ENCODE measurements around the gene NACA2.

The NACA2 gene

DNA sequence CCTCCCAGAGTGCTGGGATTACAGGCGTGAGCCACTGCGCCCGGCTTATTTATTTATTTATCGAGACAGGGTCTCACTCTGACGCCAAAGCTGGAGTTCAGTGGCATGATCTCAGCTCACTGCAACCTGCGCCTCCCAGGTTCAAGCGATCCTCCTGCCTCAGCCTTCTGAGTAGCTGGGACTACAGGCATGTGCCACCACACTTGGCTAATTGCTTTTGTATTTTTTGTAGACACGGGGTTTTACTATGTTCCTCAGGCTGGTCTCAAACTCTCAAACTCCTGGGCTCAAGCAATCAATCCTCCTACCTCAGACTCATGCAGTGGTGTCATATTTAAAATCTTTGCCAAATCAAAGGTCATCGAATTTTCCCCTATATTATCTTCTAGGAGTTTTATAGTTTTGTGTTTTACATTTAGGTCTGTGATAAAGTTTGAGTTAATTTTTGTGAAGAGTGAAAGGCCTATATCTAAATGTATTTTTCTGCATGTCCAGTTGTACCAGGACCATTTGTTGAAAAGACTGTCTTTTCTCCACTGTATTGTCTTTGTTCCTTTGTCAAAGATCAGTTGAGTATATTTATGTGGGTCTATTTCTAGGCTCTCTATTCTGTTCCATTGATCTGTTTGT is 47.1 kb downstream of the NACA2 start:
- DNase-seq, result no peak

DNA sequence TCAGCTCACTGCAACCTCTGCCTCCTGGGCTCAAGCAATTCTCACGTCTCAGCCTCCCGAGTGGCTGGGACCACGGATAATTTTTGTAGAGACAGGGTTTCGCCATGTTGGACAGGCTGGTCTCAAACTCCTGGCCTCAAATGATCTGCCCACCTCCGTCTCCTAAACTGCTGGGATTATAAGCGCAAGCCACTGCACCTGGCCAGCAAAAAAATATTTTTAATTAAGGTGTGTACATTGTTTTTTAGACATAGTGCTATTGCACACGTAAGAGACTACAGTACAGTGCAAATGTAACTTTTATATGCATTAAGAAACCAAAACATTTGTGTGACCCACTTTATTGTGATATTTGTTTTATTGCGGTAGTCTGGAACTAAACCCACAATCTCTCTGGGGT is 49.0 kb downstream of the NACA2 start:
- no peak for DNase-seq

DNA sequence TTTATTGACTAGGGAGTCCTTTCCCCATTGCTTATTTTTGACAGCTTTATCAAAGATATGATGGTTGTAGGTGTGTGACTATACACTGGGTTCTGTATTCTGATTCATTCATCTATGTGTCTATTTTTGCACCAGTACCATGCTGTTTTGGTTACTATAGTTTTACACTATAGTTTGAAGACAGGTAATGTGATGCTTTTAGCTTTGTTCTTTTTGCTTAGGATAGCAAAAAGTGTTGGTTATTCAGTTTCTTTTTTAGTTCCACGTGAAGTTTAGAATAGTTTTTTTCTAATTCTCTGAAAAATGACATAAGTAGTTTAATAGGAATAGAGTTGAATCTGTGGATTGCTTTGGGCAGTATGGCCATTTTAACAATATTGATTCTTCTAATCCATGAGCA is 50.1 kb downstream of the NACA2 start:
- DNase-seq, result no peak
